ENCODE measurements around the gene CNTNAP5.

CNTNAP5 gene

GRCh38 chr2:124898827-124899226, 873.7 kb downstream of the CNTNAP5 start:
- DNase-seq (ENCODE audit: low spot score) = no peak

DNA sequence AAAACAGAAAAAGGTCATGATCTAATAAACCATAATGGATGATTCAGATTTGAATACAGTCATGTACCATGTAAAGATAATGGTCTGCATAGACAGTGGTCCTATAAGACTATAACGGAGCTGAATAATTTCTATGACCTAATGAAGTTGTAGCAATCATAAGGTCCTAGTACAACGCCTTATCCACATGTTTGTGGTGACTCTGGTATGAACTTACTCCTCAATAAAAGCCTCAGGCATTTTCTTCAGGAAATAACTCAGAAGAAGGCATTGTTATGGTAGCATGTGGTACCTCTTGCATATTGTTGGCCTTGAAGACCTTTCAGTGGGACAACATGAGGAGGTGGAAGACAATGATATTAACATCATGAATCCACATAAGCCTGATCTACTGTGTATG, 883.3 kb downstream of the CNTNAP5 start:
- no peak for DNase-seq (ENCODE audit: low spot score)

- DNase-seq (ENCODE audit: low spot score) = no peak
Observed at GRCh38 chr2:124911560-124911959, 886.5 kb downstream of the CNTNAP5 start.

DNA sequence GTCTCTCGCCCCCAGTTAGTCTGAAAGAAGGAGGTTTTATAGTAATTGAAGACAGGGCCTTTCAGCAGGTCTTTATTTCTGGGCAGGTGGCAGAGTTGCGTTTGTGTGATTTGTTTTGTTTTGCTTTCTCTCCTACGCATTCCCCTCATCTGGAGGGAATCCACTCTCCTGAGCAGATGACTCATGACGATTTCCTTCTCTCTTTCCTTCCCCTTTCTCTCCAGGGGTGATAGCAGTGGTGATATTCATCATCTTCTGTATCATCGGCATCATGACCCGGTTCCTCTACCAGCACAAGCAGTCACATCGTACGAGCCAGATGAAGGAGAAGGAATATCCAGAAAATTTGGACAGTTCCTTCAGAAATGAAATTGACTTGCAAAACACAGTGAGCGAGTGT, 888.8 kb downstream of the CNTNAP5 start:
- DNase-seq (ENCODE audit: low spot score) = no peak

DNA sequence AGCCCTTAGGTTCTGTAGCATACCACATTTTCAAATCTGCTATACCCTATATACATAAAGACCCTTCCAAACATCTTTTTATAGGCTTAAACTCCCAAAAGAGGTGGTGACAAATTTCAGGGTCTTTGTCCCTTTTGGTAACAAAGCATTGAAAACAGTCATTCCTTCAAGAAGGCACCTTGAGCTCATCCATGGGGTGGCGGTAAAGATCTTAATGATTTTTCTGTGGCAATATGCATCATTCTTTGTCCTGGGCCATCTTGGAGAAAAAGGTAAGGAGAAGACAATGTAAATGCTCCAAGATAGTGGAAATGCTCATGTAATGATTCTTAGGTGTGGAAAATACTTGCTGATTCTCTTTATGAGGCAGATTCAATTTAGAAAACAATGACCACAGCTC, 890.5 kb downstream of the CNTNAP5 start:
- no peak for DNase-seq (ENCODE audit: low spot score)

DNA sequence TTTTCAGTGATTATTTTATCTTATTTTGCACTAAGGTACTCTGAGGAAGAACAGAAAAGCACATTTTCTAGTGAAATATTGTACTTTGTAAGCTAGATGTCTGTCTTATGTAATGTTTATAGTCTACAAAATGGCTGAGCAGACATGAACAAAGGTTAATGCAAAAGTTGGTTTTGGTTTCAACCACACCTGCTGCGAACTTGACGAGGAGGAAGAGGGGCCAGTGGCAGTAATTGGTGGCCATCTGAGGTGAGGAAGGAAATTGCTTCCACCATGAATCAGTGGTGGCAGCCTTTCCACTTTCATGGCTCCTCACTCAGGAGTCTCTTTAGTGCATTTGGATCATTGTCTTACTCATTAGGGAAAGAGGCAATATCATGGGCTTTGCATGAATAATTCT, 894.2 kb downstream of the CNTNAP5 start:
- DNase-seq (ENCODE audit: low spot score) = no peak

- DNase-seq (ENCODE audit: low spot score) = no peak
Observed at GRCh38 chr2:124920448-124920847, 895.4 kb downstream of the CNTNAP5 start.

GRCh38 chr2:124921191-124921590, 896.1 kb downstream of the CNTNAP5 start:
- no peak for DNase-seq (ENCODE audit: low spot score)

DNA sequence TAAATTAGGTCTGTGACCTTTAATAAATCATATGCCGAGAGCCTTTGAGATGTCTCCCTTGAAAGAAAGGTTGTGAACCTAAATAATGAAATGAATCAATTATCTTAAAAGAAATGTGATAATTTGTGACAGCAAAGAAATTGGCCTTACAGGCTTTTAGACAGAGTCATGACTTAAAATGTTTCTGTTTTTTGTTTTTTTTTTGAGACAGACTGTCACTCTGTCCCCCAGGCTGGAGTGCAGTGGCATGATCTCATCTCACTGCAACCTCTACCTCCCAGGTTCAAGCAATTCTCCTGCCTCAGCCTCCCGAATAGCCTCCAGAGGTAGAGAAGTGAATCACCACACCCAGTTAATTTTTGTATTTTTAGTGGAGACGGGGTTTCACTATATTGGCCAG, 898.0 kb downstream of the CNTNAP5 start:
- no peak for DNase-seq (ENCODE audit: low spot score)

DNA sequence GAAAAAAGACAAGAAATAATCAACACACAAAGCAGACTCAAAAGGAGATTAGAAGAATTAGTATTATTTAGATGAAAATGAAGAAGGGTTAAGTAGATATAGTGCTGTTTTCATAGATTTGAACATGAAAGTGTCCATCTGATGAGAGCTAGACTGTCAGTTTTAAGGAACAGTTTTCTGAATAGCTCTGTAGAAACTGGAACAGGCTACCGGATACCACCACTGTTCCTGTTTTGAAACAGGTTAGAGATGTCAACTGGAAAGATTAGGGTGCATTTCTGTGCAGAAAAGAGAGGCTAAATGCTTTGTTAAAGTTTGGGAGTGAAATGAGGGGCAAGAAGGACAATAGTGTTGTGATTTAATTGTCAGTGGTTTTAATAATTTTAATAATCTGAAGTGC, 908.8 kb downstream of the CNTNAP5 start:
- DNase-seq (ENCODE audit: low spot score) = no peak

- DNase-seq (ENCODE audit: low spot score) = no peak
Observed at GRCh38 chr2:124953921-124954320, 928.8 kb downstream of the CNTNAP5 start.

GRCh38 chr2:124959581-124959980, 934.5 kb downstream of the CNTNAP5 start:
- no peak for DNase-seq (ENCODE audit: low spot score)

GRCh38 chr2:124961132-124961531, 936.0 kb downstream of the CNTNAP5 start:
- DNase-seq (ENCODE audit: low spot score) = no peak
